DMS 273 (cell line): ENCODE data around the gene CCDC172.
"Not testable (repeated sequence)": the region's sequence is repeated elsewhere in the genome, so short reads cannot be mapped to it uniquely, and the experiment has no call there.

Source experiments
- DNase-seq: peaks from one replicate; lab custom pipeline; 2025; ENCODE audit not compliant: unreplicated experiment; lab: John Stamatoyannopoulos, UW

CCDC172 gene

DNA sequence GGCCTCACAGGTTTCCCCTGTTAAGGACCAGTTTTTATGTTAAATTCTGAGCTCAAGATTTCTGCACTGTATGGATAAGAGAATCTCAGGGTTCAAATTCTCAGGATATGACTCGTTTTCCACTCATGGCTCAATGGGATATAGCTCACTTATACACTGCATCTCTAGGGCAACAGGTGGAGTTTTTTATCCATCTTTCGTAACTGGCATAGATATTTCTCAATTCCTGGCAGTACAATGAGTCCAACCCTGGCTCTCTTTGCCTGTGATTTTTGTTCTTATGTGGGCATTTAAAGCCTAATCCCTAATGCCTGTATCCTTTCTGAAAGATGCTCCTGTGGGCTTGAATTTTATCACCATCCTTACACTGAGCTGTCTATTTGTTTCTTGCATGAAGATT lies 7.6 kb downstream of the CCDC172 start:
- DNase-seq: no peak

GRCh38 chr10:116336866-116337265 lies 12.6 kb downstream of the CCDC172 start:
- no peak for DNase-seq

DNA sequence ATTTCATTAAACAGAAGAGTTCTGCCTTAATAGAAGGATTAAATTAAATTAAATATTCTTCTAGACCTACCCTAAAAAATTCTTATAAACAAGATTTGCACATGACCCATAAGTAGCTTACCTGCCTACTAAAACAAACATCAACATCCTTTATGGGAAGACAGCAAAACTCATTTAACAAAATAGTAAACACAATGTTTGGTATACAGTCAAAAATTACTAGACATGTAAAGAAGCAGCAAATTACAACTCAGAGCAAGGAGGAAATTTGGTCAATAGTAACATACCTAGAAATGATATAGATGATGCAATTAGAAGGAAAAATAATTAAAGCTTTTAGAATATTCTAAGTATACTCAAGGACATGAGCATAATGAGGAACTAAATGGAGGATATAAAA lies 27.9 kb downstream of the CCDC172 start:
- no peak for DNase-seq

DNA sequence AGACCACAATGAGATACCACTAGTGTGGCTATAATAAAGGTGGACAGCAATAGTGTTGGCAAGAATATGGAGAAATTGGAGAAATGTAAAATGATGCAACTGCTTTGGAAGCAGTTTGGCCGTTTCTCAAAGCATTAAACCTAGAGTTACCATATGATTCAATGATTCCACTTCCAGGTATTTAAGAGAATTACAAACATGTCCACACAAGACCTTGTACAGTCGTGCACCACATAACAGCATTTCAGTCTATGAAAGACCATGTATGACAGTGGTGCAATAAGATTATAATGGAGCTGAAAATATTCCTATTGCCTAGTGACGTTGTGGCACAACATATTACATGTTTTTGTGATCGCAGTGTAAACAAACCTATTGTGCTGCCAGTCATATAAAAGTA lies 29.6 kb downstream of the CCDC172 start:
- DNase-seq: no peak

GRCh38 chr10:116355341-116355740 lies 31.1 kb downstream of the CCDC172 start:
- DNase-seq: no peak

- DNase-seq: no peak
Measured at GRCh38 chr10:116356833-116357232, 32.6 kb downstream of the CCDC172 start.

GRCh38 chr10:116364868-116365267 lies 40.6 kb downstream of the CCDC172 start:
- DNase-seq: peak; percentile 0

- DNase-seq: no peak
Measured at GRCh38 chr10:116371737-116372136, 47.5 kb downstream of the CCDC172 start.

GRCh38 chr10:116382290-116382689 lies 58.0 kb downstream of the CCDC172 start:
- DNase-seq: no peak

DNA sequence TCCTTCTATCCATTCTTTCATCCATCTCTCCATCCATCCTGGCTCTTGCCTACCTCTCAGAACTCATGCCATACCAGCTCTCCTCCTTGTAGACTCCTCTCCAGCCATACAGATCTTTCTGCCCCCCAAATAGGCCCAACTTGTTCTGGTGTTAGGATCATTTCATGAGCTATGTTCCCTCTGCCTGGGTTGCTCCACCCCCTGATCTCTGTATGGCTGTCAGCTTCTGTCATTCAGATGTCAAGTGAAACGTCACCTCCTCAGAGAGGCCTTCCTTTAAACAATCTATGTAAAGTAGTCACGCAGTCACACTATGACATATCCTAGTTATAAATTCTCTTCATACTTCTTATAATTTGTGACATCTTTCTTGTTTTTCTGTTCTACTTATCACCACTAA lies 61.1 kb downstream of the CCDC172 start:
- DNase-seq: no peak

DNA sequence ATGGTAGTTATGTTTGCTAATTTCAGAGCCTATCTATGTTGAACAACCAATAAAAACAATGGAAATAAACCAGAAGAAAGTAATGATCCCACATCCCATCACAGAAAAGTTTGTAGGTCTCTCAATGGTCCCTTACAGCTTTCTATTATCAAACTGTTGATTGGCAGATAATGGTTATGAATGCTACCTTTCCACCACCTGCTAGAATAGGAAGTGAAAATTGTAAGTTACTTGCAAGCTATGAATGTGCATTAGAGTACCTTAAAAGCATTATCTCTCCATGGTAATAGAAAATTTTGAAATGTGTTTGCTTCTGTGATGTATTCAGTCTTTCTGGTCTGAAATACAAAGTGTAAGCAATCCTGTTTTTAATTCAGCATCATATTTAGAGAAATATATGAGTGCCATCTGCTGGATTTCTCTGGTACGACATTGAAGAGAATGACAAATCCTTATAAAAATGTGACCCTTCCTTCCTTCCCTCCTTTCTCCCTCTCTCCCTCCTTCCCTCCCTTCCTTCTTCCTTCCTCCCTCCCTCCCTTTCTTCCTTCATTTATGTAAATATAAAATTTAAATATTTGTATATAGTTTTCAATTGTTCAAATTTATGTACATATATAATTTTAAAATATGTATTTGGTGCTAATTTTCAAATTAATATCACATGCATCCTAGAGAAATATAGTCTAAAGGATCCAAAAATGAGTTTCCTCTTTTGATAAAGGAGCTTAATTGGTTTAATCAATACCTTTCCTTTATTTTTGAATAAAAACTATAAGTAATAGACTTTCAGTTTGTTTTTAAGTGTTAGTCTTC lies 62.0 kb downstream of the CCDC172 start:
- peak; percentile 69 for DNase-seq

DNA sequence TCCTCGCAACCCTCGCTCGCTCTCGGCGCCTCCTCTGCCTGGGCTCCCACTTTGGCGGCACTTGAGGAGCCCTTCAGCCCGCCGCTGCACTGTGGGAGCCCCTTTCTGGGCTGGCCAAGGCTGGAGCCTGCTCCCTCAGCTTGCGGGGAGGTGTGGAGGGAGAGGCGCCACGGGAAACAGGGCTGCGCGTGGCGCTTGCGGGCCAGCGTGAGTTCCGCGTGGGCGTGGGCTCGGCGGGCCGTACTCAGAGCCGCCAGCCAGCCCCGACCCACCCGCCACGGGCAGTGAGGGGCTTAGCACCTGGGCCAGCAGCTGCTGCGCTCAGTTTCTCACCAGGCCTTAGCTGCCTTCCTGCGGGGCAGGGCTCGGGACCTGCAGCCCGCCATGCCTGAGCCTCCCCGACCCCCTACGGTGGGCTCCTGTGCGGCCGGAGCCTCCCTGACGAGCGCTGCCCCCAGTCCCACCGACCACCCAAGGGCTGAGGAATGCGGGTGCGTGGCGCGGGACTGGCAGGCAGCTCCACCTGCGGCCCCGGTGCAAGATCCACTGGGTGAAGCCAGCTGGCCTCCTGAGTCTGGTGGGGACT lies 69.1 kb downstream of the CCDC172 start:
- not testable (repeated sequence) for DNase-seq

DNA sequence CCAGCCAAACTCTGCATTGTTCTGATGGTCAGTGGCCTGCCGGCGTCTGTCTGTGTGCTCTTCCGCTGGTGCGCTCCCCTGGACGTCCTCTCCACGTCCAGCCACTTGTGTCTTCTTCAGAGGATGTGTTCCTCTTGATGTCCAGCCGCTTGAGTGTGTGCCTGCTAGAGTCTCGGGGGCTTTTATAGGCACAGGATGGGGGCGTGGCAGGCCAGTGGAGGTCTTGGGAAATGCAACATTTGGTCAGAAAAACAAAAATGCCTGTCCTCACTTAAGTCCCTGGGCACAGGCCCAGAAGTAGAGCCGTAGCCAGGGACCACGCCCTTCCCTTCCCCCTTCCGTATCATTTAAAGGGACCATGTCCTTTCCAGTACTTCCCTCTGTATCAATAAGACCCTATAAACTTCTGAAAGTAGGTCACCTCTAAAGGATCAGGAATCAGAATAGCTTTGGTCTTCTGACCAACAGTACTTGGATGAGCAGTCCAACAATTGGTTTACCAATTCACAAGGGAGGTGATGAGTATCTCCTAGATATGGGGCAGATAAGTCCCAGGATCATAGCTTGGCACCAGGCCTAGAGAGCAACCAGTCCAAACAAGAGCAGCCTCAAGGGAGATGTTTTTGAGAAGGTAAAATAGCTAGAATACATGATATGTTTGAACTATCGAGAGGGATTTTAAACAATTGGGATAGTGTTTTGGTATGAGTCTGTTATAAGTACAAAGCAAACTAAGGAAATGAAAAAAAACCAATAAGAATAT lies 71.2 kb downstream of the CCDC172 start:
- DNase-seq: no peak

DNA sequence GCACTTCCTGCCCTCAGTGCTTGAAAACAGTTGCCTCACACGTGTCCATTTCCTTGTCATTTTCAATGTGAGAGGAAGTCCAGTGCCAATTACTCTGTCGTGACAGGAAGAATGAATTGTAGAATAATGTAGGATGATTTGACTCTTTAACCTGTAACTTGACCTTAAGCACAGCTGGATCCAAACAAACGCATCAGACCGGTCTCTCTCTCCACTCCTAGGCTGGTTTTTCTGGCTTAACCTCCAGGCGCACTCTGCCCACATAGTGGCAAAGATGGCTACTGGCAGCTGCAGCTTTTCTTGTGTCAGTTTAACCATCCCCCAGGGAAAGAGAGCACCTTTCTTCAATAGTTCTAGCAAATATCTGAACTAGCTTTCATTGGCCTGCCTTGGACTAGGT lies 74.0 kb downstream of the CCDC172 start:
- DNase-seq: no peak

DNA sequence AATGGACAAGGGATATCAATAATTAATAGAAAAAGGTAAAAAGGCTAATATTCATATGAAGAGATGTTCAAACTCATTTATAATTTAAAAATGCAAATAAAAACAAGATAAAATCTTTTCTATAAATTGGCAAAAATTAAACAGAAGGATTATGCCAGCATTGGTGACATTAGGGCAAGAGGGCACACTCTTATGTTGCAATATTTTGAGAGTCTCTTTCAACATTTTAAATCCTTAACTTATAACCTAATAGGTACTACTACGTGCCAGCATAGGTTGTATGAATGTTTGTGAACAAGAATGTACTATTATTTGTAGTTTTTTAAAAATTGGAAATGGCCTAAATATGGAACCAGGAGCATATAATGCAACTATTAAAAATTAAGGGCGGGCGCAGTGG lies 78.6 kb downstream of the CCDC172 start:
- DNase-seq: no peak

DNA sequence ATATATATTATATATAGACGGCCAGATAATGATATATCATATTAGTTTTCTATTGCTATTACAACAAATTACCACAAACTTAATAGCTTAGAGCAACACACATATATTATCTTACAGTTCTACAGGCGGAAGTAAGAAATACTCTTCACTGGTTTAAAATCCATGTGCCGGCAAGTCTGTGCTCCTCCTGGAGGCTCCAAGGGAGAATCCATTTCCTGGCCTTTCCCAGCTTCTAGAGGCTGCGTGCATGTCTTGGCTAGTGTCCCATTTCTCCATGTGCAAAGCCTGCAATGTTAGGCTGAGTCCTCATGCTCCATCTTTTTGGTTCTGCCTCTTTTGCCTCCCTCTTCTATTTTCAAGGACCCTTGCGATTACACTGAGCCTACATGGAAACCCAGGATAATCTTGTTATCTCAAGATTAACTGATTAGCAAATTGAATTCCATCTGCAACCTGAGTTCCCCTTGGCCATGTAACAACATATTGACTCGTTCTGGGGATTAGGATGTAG lies 79.5 kb downstream of the CCDC172 start:
- peak; percentile 10 for DNase-seq

DNA sequence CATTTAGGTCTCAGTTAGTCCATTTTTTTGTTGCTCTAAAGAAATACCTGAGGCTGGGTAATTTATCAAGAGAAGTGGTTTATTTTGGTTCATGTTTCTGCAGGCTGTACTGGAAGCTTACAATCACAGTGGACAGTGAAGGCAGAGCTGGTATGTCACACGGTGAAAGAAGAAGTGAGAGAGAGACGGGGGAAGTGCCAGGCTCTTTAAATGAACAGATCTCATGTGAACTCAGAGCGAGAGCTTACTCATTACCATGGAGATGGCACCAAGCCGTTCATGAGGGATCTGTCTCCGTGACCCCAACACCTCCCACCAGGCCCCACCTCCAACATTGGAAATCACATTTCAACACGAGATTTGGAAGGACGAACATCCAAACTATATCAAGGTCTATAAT lies 84.5 kb downstream of the CCDC172 start:
- no peak for DNase-seq

- DNase-seq: no peak
Measured at GRCh38 chr10:116410351-116410750, 86.1 kb downstream of the CCDC172 start.

DNA sequence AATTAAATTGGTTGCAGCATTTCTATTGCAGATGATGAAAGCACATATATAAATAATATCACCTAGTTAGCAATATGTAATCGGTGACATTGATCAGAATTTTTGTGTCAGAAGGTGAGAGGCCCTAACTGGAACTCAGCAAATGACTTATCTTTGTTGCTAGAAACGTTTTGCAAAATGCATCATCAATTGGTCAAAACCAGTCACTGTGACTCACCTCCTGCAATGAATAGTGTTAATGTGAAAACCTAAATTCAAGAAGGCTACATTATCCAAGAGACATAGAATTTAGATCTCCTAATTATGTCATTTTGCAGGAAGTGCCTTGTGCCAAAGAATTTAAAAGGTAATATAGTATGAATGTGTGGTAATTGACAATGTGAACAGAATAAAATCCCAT lies 93.6 kb downstream of the CCDC172 start:
- no peak for DNase-seq

DNA sequence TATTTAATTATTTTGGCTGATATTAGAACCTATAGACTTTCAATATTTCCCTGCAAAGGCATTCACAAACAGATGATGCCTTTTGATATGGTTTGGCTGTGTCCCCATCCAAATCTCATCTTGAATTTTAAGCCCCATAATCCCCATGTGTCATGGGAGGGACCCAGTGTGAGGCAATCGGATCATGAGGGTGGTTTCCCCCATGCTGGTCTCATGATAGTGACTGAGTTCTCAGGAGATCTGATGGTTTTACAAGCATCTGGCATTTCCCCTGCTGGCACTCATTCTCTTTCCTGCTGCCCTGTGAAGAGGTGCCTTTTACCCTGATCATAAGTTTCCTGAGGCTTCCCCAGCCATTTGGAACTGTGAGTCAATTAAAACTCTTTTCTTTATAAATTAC lies 94.1 kb downstream of the CCDC172 start:
- DNase-seq: no peak

- no peak for DNase-seq
Measured at GRCh38 chr10:116421815-116422214, 97.6 kb downstream of the CCDC172 start.

DNA sequence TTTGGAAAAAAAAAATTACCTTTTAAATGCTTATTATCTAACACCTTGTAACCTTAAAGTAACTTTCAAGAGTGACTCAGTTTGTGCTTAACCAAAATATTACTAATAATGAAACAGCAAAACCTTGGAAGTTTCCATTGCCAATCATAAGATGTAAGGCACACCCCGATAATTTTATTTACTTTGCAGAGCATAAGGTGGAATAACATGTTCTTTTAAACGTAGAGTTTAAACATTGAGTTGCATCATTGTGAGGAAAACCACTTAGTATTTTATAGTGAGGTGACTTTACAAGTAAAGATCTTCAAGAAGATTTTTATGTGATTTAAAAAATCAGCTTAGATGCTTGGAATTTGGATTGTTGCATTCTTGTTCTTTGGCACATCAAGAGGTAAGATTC lies 103.4 kb downstream of the CCDC172 start, which contains the start of gene PNLIPRP3:
Gene PNLIPRP3, plus strand, starts transcription at position 177 of the 400 bp plus-strand sequence. Its CDS starts 166 bp downstream, at position 343.
- no peak for DNase-seq
